Measurements from ENCODE around the gene ZDHHC15. TPM values are rescaled to one million over a fixed set of nuclear protein-coding genes. Genes with fewer than 3 reads are reported as not detected.
"Not testable (repeated sequence)": the region's sequence is repeated elsewhere in the genome, so short reads cannot be mapped to it uniquely, and the experiment has no call there.

ZDHHC15 gene
- total and polyA plus RNA-seq, 8 donors, result 0.46 to 1.1 (median 0.65) TPM

GRCh38 chrX:75335127-75335458 is 187.7 kb downstream of the ZDHHC15 start:
- intact Hi-C loops (cut with DNase I), result no loop called here
- ATAC-seq (no peak), FAIRE-seq (no peak), DNase-seq (peak in 2 of 6 donors; percentile 10 to 67)
- no peak overlapping the region for H3K27ac ChIP-seq
- whole genome bisulfite sequencing, 2 donors, result 95 to 98% methylated on average over 13 to 19 of the region's 19 CpGs
- no peak for TF ChIP-seq CTCF (IDR thresholded peaks at IDR 0.05)
- no peaks in the 10 kb centered on the region for H3K9me3 ChIP-seq
- no peak overlapping the region for H3K4me3 ChIP-seq
- no peaks in the 10 kb centered on the region for H3K4me1 ChIP-seq
- H3K36me3 ChIP-seq, result no peaks in the 10 kb centered on the region
- no peaks in the 10 kb centered on the region for H3K27me3 ChIP-seq

- intact Hi-C loops (cut with DNase I), result not testable (repeated sequence)
These were observed 188.3 kb downstream of the ZDHHC15 start for GRCh38 chrX:75334407-75335126.

GRCh38 chrX:75327607-75328006 is 195.2 kb downstream of the ZDHHC15 start:
- WGBS, 2 donors, result 87 to 98% methylated on average over 16 of the region's 16 CpGs

More at GRCh38 chrX:75334407-75335126, 188.3 kb downstream of the ZDHHC15 start:
- H3K4me3 ChIP-seq, H3K36me3 ChIP-seq, FAIRE-seq, H3K9me3 ChIP-seq, H3K27me3 ChIP-seq, ATAC-seq, H3K27ac ChIP-seq, H3K4me1 ChIP-seq: not testable (repeated sequence)
- 96 to 99% methylated on average over 32 to 38 of the region's 41 CpGs for WGBS, 2 donors
- DNase-seq, result peak in 3 of 6 donors; percentile 19 to 53 (median 41)

More at GRCh38 chrX:75327607-75328006, 195.2 kb downstream of the ZDHHC15 start:
- Histone ChIP-seq H3K4me1 (no peaks in the 10 kb centered on the region), H3K27me3 (no peaks in the 10 kb centered on the region), H3K4me3 (no peak overlapping the region), H3K9me3 (no peaks in the 10 kb centered on the region), H3K27ac (no peak overlapping the region), H3K36me3 (peaks cover 0 to 3% (median 0%) of the 10 kb centered on the region in 3 donors)
- ATAC-seq (no peak), DNase-seq (peak in 1 of 6 donors; percentile 10), FAIRE-seq (no peak)
- no peak for TF ChIP-seq CTCF (IDR thresholded peaks at IDR 0.05)
- intact Hi-C loops (cut with DNase I), result no loop called here

Other genes with a start within 250 kb of the ZDHHC15 start
- 1 to 10 TPM; 5.2 to 8.6 (median 6.0) TPM for gene UPRT, start 249.0 kb downstream of the ZDHHC15 start, total RNA-seq
- 1 to 10 TPM; 4.7 to 7.4 TPM for gene UPRT, start 249.0 kb downstream of the ZDHHC15 start, polyA plus RNA-seq